Astrocyte (in vitro differentiated cells and primary cell): ENCODE measurements around the gene RNF125. TPM values are rescaled to one million over a fixed set of nuclear protein-coding genes. Genes with fewer than 3 reads are reported as not detected.
A peak's percentile ranks its signal among the peaks of the same experiment; 100 is the strongest.
"Not testable (repeated sequence)": the region's sequence is repeated elsewhere in the genome, so short reads cannot be mapped to it uniquely, and the experiment has no call there.

ENCODE experiments used
- DNase-seq: peaks from one replicate; pipeline ENCODE4 v3.0.0-alpha.2; 2010; ENCODE audit warnings: low read depth
- FAIRE-seq: peaks from 2 replicates; lab custom pipeline; 2011; peaks lifted over from hg19 to GRCh38; lab: Jason Lieb, UNC
- H2AFZ ChIP-seq: 2 replicates; pipeline ENCODE4 v1.6.0; 2012; ENCODE audit warnings: low read depth, low read length, inconsistent platforms
- H3K27ac ChIP-seq: 2 replicates; pipeline ENCODE4 v1.5.1; 2011; ENCODE audit warnings: low read depth, low read length, inconsistent platforms
- H3K27me3 ChIP-seq: 2 replicates; pipeline ENCODE4 v1.6.0; 2011; ENCODE audit warnings: low read length, inconsistent platforms; ENCODE audit not compliant: insufficient read depth
- H3K36me3 ChIP-seq: 2 replicates; pipeline ENCODE4 v1.5.1; 2011; ENCODE audit warnings: low read length, inconsistent platforms; ENCODE audit not compliant: insufficient read depth
- H3K4me1 ChIP-seq: 2 replicates; pipeline ENCODE4 v1.5.1; 2011; ENCODE audit warnings: low read length, inconsistent platforms; ENCODE audit not compliant: insufficient read depth
- H3K4me2 ChIP-seq: 2 replicates; pipeline ENCODE4 v1.6.0; 2012; ENCODE audit warnings: low read length, inconsistent platforms
- H3K4me3 ChIP-seq: 2 replicates; pipeline ENCODE4 v1.5.1; 2011; ENCODE audit warnings: low read depth, mild to moderate bottlenecking, low read length, inconsistent platforms; ENCODE audit not compliant: insufficient read depth
- H3K79me2 ChIP-seq: 2 replicates; pipeline ENCODE4 v1.6.0; 2012; ENCODE audit warnings: mild to moderate bottlenecking, low read length, inconsistent platforms; ENCODE audit not compliant: insufficient read depth
- H3K9ac ChIP-seq: 2 replicates; pipeline ENCODE4 v1.6.0; 2012; ENCODE audit warnings: mild to moderate bottlenecking, low read length, inconsistent platforms
- H3K9me3 ChIP-seq: 2 replicates; pipeline ENCODE4 v1.5.1; 2012; ENCODE audit warnings: low read depth, mild to moderate bottlenecking, low read length, inconsistent platforms; ENCODE audit not compliant: insufficient read depth
- H4K20me1 ChIP-seq: 2 replicates; pipeline ENCODE4 v1.6.0; 2012; ENCODE audit warnings: low read length, inconsistent platforms; ENCODE audit not compliant: insufficient read depth
- H3K27ac Mint-ChIP-seq: one replicate; pipeline ENCODE4 v1.8.0; 2021; ENCODE audit warnings: mild to moderate bottlenecking, mixed read lengths; ENCODE audit not compliant: unreplicated experiment
- H3K27me3 Mint-ChIP-seq: one replicate; pipeline ENCODE4 v1.8.0; 2021; ENCODE audit warnings: low read depth, mixed read lengths; ENCODE audit not compliant: unreplicated experiment
- H3K36me3 Mint-ChIP-seq: one replicate; pipeline ENCODE4 v1.8.0; 2021; ENCODE audit warnings: low read depth, mixed read lengths; ENCODE audit not compliant: unreplicated experiment
- H3K4me1 Mint-ChIP-seq: one replicate; pipeline ENCODE4 v1.8.0; 2021; ENCODE audit warnings: low read depth, mixed read lengths; ENCODE audit not compliant: unreplicated experiment
- H3K4me3 Mint-ChIP-seq: one replicate; pipeline ENCODE4 v1.8.0; 2021; ENCODE audit warnings: mild to moderate bottlenecking, moderate library complexity, mixed read lengths; ENCODE audit not compliant: unreplicated experiment
- H3K9me3 Mint-ChIP-seq: one replicate; pipeline ENCODE4 v1.8.0; 2021; ENCODE audit warnings: mild to moderate bottlenecking, mixed read lengths; ENCODE audit not compliant: unreplicated experiment
- EZH2 ChIP-seq: IDR thresholded peaks from 2 replicates; pipeline ENCODE4 v1.6.1; 2012; ENCODE audit warnings: mild to moderate bottlenecking, low read length, inconsistent platforms; ENCODE audit not compliant: insufficient read depth
- total RNA-seq: library from RNA; stranded (reverse); gene quantifications from 2 replicates; pipeline ENCODE4 v1.2.1, GENCODE V29; 2021
- TF ChIP-seq, protein P1 (sequence below): IDR thresholded peaks from 2 replicates; pipeline ENCODE4 v1.5.1; 2011; ENCODE audit warnings: low read depth, mild to moderate bottlenecking, inconsistent platforms, low read length, moderate library complexity; ENCODE audit not compliant: insufficient read depth

Gene RNF125
- total RNA-seq, 1 donor from 2014 or later: 1.9 TPM

DNA sequence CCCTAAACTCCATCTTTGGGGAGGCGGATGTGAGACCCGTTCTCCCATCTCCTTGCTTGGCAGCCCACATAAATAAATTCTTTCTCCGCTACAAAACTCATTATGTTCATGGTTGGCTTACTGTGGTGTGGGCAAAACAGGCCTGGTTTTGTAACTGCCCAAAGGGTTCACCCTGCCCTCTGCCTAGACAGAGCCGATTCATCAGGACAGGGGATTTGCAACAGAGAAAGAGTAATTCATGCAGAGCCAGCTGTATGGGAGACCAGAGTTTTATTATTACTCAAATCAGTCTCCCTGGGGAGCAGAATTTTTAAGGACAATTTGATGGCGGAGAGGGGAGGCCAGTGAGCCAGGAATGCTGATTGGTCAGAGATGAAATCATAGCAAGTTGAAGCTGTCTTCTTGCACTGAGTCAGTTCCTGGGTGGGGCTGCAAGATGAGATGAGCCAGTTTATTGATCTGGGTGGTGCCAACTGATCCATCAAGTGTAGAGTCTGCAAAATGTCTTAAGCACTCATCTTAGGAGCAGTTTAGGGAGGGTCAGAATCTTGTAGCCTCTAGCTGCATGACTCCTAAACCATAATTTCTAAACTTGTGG lies 8.4 kb upstream of the RNF125 start:
- Mint-ChIP-seq H3K9me3 (no peaks in the 10 kb centered on the region), H3K4me1 (no peaks in the 10 kb centered on the region), H3K4me3 (no peak overlapping the region), H3K27ac (no peak overlapping the region), H3K36me3 (no peaks in the 10 kb centered on the region), H3K27me3 (peaks cover 6% of the 10 kb centered on the region)
- no peaks in the 10 kb centered on the region for H3K36me3 ChIP-seq
- H2AFZ ChIP-seq: no peak overlapping the region
- no peak for FAIRE-seq
- no peaks in the 10 kb centered on the region for H3K27me3 ChIP-seq
- no peaks in the 10 kb centered on the region for H3K9me3 ChIP-seq
- no peak overlapping the region for H3K9ac ChIP-seq
- TF ChIP-seq, protein P1, sequence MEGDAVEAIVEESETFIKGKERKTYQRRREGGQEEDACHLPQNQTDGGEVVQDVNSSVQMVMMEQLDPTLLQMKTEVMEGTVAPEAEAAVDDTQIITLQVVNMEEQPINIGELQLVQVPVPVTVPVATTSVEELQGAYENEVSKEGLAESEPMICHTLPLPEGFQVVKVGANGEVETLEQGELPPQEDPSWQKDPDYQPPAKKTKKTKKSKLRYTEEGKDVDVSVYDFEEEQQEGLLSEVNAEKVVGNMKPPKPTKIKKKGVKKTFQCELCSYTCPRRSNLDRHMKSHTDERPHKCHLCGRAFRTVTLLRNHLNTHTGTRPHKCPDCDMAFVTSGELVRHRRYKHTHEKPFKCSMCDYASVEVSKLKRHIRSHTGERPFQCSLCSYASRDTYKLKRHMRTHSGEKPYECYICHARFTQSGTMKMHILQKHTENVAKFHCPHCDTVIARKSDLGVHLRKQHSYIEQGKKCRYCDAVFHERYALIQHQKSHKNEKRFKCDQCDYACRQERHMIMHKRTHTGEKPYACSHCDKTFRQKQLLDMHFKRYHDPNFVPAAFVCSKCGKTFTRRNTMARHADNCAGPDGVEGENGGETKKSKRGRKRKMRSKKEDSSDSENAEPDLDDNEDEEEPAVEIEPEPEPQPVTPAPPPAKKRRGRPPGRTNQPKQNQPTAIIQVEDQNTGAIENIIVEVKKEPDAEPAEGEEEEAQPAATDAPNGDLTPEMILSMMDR: no peak
- no peak for TF ChIP-seq EZH2
- no peaks in the 10 kb centered on the region for H3K79me2 ChIP-seq
- no peaks in the 10 kb centered on the region for H3K4me1 ChIP-seq
- no peak overlapping the region for H3K27ac ChIP-seq
- no peak overlapping the region for H3K4me3 ChIP-seq
- no peak overlapping the region for H3K4me2 ChIP-seq
- no peak for DNase-seq
- no peaks in the 10 kb centered on the region for H4K20me1 ChIP-seq

DNA sequence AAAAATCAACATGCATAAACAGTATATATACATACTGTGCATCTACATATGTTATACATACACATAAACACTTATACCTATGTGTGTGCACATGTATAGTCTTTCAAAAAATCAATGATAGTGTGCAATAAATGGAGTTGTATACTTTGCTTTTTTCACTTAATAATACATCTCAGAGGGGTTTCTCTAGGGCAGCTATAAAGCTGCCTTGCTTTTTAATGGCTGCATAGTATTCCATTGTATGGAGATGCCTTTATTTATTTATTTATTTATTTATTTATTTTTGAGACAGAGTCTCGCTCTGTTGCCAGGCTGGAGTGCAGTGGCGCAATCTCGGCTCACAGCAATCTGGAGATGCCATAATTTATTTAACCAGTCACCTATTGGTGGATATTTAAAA lies 7.4 kb upstream of the RNF125 start:
- Histone ChIP-seq H4K20me1 (no peaks in the 10 kb centered on the region), H3K9ac (no peak overlapping the region), H3K4me3 (no peak overlapping the region), H3K27me3 (no peaks in the 10 kb centered on the region), H3K4me1 (no peaks in the 10 kb centered on the region), H3K9me3 (no peaks in the 10 kb centered on the region), H2AFZ (no peak overlapping the region), H3K27ac (no peak overlapping the region), H3K79me2 (no peaks in the 10 kb centered on the region), H3K36me3 (no peaks in the 10 kb centered on the region), H3K4me2 (no peak overlapping the region)
- H3K9me3 Mint-ChIP-seq: no peaks in the 10 kb centered on the region
- H3K4me3 Mint-ChIP-seq: no peak overlapping the region
- no peak for FAIRE-seq
- H3K27me3 Mint-ChIP-seq: peaks cover 13% of the 10 kb centered on the region
- no peak for TF ChIP-seq EZH2
- H3K4me1 Mint-ChIP-seq: no peaks in the 10 kb centered on the region
- H3K27ac Mint-ChIP-seq: no peak overlapping the region
- no peak for DNase-seq
- H3K36me3 Mint-ChIP-seq: no peaks in the 10 kb centered on the region

DNA sequence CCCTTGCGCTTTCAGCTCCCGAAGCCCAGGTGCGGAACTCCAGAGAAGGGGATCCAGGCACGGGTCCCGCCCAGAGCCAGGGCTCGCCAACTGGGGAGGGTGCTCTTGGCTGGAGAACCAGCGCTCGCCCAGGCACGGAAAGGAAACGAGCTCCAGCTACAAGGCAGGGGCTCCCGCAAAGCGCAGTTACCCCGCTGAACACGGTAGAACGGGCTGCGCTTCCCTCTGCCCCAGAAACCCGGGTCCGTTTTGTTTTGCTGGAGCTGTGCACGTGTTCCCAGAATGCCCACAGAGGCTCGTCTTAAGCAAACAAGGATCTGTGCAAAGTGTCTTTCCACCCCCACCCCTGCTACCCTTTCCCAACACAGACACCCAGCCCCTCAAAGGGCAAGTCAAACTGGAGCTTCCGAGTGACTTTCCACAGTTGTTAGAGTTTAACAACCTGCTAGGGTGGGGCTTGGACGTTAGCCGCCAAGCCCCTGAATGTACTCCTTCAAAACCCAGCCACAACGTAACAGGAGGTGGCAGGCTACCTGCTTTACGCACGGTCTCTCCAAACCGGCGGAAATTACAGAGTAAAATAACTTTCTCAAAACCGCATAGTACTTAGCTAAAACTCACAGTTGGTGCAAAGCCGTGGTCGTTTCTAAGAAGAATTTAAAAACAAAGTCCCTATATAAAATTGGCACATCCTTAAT lies 775 bp downstream of the RNF125 start:
- FAIRE-seq (no peak), DNase-seq (peak; percentile 44)
- H3K36me3 ChIP-seq: no peaks in the 10 kb centered on the region
- H2AFZ ChIP-seq: peak overlapping the region; percentile 99
- peak overlapping the region; percentile 100 for H3K4me2 ChIP-seq
- H3K36me3 Mint-ChIP-seq: no peaks in the 10 kb centered on the region
- H3K9ac ChIP-seq: peak overlapping the region; percentile 68
- no peak overlapping the region for H3K27ac ChIP-seq
- no peak for TF ChIP-seq EZH2
- TF ChIP-seq, protein P1: no peak
- H3K27ac Mint-ChIP-seq: no peak overlapping the region
- H3K9me3 Mint-ChIP-seq: no peaks in the 10 kb centered on the region
- no peaks in the 10 kb centered on the region for H4K20me1 ChIP-seq
- peaks cover 4% of the 10 kb centered on the region for H3K27me3 ChIP-seq
- H3K27me3 Mint-ChIP-seq: peaks cover 18% of the 10 kb centered on the region
- no peaks in the 10 kb centered on the region for H3K4me1 Mint-ChIP-seq
- H3K4me3 Mint-ChIP-seq: peak overlapping the region; percentile 95
- peaks cover 8% of the 10 kb centered on the region for H3K4me1 ChIP-seq
- peak overlapping the region; percentile 64 for H3K4me3 ChIP-seq
- no peaks in the 10 kb centered on the region for H3K9me3 ChIP-seq
- H3K79me2 ChIP-seq: no peaks in the 10 kb centered on the region

DNA sequence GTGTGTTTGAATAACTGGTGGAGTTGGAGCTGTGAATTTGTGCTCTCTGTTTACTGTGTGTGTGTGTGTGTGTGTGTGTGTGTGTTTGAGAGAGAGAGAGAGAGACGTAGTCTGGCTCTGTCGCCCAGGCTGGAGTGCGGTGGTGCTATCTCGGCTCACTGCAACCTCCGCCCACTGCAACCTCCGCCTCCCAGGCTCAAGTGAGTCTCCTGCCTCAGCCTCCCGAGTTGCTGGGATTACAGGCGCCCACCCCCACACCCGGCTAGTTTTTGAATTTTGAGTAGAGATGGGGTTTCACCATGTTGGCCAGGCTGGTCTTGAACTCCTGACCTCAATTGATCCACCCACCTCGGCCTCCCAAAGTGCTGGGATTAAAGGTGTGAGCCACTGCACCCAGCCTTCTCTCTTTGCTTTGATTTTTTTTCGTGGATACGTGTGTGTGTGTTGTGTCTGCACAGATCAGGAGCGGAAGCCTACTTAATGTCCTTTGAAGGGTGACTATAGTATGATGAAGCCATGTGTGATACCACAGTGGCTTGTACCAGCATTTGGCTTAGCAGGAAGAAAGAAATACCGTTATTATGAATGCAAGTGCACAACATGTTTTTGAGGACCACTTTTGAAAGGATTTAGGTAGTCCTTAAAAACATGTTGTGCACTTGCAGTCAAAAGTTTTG lies 1.5 kb downstream of the RNF125 start:
- not testable (repeated sequence) for H3K9me3 Mint-ChIP-seq, H3K4me1 ChIP-seq, H3K4me3 ChIP-seq, FAIRE-seq, H3K4me1 Mint-ChIP-seq, H3K9me3 ChIP-seq, DNase-seq, H3K27me3 ChIP-seq, H4K20me1 ChIP-seq, H3K27ac Mint-ChIP-seq, H3K36me3 Mint-ChIP-seq, H3K9ac ChIP-seq, H3K27ac ChIP-seq, H3K79me2 ChIP-seq, H3K36me3 ChIP-seq
- peak overlapping the region; percentile 95 for H3K4me3 Mint-ChIP-seq
- H3K27me3 Mint-ChIP-seq: peaks cover 16% of the 10 kb centered on the region
- H3K4me2 ChIP-seq: peak overlapping the region; percentile 100
- H2AFZ ChIP-seq: peak overlapping the region; percentile 99
